Upper lobe of left lung (tissue), 4 donors: ENCODE results near the gene CIT.

Experiments used
- EP300 ChIP-seq, 4 donors: sonication (generic); formaldehyde crosslinking; IDR thresholded peaks; one replicate each; pipeline ENCODE4 v1.5.1; 2017; ENCODE audit warnings: antibody characterized with exemption in 4 of 4, control low read depth in 2 of 4
- POLR2A ChIP-seq, 4 donors: fragments of 450-650 bp; IDR thresholded peaks; one replicate each; pipeline ENCODE4 v1.5.1; 2016 to 2017; ENCODE audit warnings: antibody characterized with exemption in 4 of 4, mild to moderate bottlenecking in 2 of 4
- POLR2AphosphoS5 ChIP-seq, 2 donors: sonication (generic); formaldehyde crosslinking; IDR thresholded peaks; one replicate each; pipeline ENCODE4 v1.5.1; 2017; ENCODE audit warnings: antibody characterized with exemption in 2 of 2
- TF ChIP-seq, protein P1 (sequence below), 6 experiments: fragments of 450-650 bp in 4 of 6; fragments of 200-600 bp in 2 of 6; sonication (generic) in 2 of 6; IDR thresholded peaks; one replicate each; pipeline ENCODE4 v1.5.1; 2016 to 2019; ENCODE audit warnings: antibody characterized with exemption in 6 of 6

DNA sequence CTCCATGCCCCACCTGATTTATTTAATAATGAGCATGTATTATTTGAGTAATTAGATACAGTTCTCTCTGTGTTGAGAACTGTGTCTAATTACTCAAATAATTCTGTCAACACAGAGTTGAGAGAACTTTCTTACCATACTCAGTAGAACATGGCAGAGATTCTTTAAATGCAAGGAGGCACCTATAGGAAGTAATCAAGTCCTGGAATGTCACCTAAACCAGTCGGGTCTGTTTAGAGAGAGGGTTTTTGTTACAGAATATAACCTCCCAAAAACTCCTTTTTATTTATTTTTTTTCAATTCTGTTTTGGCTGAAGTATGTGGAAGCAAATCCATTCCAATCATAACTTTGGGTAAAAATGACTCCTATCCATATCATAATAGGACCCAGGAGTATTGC is 37.5 kb upstream of the CIT start:
- TF ChIP-seq, protein P1, sequence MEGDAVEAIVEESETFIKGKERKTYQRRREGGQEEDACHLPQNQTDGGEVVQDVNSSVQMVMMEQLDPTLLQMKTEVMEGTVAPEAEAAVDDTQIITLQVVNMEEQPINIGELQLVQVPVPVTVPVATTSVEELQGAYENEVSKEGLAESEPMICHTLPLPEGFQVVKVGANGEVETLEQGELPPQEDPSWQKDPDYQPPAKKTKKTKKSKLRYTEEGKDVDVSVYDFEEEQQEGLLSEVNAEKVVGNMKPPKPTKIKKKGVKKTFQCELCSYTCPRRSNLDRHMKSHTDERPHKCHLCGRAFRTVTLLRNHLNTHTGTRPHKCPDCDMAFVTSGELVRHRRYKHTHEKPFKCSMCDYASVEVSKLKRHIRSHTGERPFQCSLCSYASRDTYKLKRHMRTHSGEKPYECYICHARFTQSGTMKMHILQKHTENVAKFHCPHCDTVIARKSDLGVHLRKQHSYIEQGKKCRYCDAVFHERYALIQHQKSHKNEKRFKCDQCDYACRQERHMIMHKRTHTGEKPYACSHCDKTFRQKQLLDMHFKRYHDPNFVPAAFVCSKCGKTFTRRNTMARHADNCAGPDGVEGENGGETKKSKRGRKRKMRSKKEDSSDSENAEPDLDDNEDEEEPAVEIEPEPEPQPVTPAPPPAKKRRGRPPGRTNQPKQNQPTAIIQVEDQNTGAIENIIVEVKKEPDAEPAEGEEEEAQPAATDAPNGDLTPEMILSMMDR (IDR thresholded peaks at IDR 0.05): no peak
- TF ChIP-seq POLR2AphosphoS5 (IDR thresholded peaks at IDR 0.05): no peak
- TF ChIP-seq POLR2A (IDR thresholded peaks at IDR 0.05): no peak
- TF ChIP-seq EP300 (IDR thresholded peaks at IDR 0.05): no peak
